Ishikawa (cell line): Measurements from ENCODE around the gene CDS1.

Experiments used
- CEBPB ChIP-seq: IDR thresholded peaks from 2 replicates; pipeline ENCODE4 v1.6.1; 2012
- CREB1 ChIP-seq: IDR thresholded peaks from 2 replicates; pipeline ENCODE4 v1.6.1; 2012; ENCODE audit warnings: low read depth
- EGR1 ChIP-seq: IDR thresholded peaks from 2 replicates; pipeline ENCODE4 v1.6.1; 2012
- EP300 ChIP-seq: IDR thresholded peaks from 2 replicates; pipeline ENCODE4 v1.6.1; 2012; ENCODE audit warnings: borderline replicate concordance
- FOXM1 ChIP-seq: IDR thresholded peaks from 2 replicates; pipeline ENCODE4 v1.6.1; 2012; ENCODE audit warnings: low read depth, borderline replicate concordance
- NFIC ChIP-seq: IDR thresholded peaks from 2 replicates; pipeline ENCODE4 v1.6.1; 2012
- RAD21 ChIP-seq: IDR thresholded peaks from 2 replicates; pipeline ENCODE4 v1.6.1; 2012; ENCODE audit warnings: low read depth
- REST ChIP-seq: IDR thresholded peaks from 2 replicates; pipeline ENCODE4 v1.6.1; 2012; ENCODE audit warnings: low read depth, mild to moderate bottlenecking
- TAF1 ChIP-seq: IDR thresholded peaks from 2 replicates; pipeline ENCODE4 v1.6.1; 2012; ENCODE audit warnings: low read depth, mild to moderate bottlenecking
- TCF12 ChIP-seq: IDR thresholded peaks from 2 replicates; pipeline ENCODE4 v1.6.1; 2012; ENCODE audit warnings: low read depth
- TEAD4 ChIP-seq: IDR thresholded peaks from 2 replicates; pipeline ENCODE4 v1.6.1; 2012
- YY1 ChIP-seq: IDR thresholded peaks from 2 replicates; pipeline ENCODE4 v1.6.1; 2012; ENCODE audit warnings: low read depth
- ZBTB7A ChIP-seq: IDR thresholded peaks from 2 replicates; pipeline ENCODE4 v1.6.1; 2012; ENCODE audit warnings: low read depth
- TF ChIP-seq, protein P1 (sequence below): IDR thresholded peaks from 2 replicates; pipeline ENCODE4 v1.6.1; 2012
- TF ChIP-seq, protein P2 (sequence below): IDR thresholded peaks from 2 replicates; pipeline ENCODE4 v1.6.1; 2012

Gene CDS1

GRCh38 chr4:84683064-84683850 is 100.3 kb downstream of the CDS1 start:
- TF ChIP-seq TAF1 (no peak), YY1 (no peak)
- TF ChIP-seq, protein P1, sequence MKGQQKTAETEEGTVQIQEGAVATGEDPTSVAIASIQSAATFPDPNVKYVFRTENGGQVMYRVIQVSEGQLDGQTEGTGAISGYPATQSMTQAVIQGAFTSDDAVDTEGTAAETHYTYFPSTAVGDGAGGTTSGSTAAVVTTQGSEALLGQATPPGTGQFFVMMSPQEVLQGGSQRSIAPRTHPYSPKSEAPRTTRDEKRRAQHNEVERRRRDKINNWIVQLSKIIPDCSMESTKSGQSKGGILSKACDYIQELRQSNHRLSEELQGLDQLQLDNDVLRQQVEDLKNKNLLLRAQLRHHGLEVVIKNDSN: no peak

DNA sequence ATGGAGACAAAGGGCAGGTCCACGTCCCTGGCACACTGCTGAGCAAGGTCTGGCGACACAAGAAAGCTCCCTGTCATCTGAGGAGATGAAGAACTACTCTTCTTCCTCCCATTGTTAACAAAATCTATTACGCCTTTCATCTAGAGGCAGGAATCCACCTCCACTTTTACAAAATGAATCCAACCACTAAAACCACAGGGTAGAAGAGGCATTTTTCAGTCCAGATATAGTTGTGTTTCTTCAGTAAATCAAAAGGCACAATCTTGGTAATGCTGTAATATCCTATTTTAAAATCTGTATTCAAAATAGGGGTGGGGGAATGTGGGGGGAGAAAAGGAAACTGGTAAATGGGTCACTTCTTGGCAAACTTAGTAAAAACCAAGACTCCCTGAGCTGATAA is 101.4 kb downstream of the CDS1 start:
- no peak for TF ChIP-seq CREB1
- TF ChIP-seq ZBTB7A: no peak
- no peak for TF ChIP-seq YY1
- TF ChIP-seq EGR1: no peak
- no peak for TF ChIP-seq TAF1
- TF ChIP-seq, protein P1: no peak
- no peak for TF ChIP-seq EP300
- no peak for TF ChIP-seq TEAD4
- TF ChIP-seq TCF12: no peak

DNA sequence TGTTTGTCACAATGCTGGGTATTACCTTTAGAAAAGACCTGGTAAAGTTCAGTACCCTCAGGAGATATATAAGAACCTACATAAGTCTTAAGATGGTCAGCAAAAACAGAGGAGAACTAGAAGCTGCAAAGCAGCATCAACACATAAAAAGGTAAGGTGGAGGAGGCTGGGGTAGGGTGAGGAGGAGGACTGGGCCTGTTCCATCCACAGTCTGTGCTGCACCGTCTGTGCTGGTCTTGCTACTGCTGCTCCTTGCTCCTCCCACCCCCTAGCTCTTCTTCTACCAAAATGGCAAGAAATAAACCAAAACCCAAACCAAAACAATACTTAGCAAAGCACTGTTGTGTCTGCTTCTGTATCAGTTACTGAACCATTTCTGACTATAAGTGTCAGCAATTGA is 102.2 kb downstream of the CDS1 start:
- TF ChIP-seq EGR1 (no peak), ZBTB7A (no peak), NFIC (no peak), TAF1 (no peak)
- TF ChIP-seq, protein P1: no peak

DNA sequence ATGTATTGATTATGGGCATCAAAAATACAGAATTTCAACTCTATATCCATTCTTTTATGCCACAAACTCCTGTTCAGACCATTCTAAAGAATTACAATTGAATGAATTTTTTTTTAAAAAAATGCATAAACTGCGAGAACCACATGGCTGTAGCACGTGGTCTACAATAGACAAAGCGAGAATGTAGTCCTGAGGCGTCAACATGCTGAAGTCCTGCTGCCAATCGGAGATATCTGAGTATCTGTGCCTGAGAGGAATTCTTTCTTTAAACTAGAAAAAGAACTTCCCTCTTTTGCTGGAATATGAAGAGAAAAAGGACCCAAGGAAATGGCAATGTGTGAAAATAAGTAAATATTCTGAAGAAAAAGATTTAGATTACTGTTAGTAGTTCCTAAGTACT is 105.7 kb downstream of the CDS1 start:
- no peak for TF ChIP-seq YY1
- TF ChIP-seq CEBPB: no peak
- no peak for TF ChIP-seq FOXM1
- TF ChIP-seq EP300: no peak
- TF ChIP-seq TAF1: no peak
- TF ChIP-seq CREB1: no peak
- TF ChIP-seq TCF12: no peak
- TF ChIP-seq EGR1: no peak
- TF ChIP-seq, protein P2, sequence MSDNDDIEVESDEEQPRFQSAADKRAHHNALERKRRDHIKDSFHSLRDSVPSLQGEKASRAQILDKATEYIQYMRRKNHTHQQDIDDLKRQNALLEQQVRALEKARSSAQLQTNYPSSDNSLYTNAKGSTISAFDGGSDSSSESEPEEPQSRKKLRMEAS: no peak

- TF ChIP-seq NFIC (no peak), EGR1 (no peak), RAD21 (no peak), TCF12 (no peak), REST (no peak), YY1 (no peak), TEAD4 (no peak), EP300 (no peak), ZBTB7A (no peak)
- TF ChIP-seq, protein P2: no peak
These were observed 106.3 kb downstream of the CDS1 start for GRCh38 chr4:84689197-84689596.

DNA sequence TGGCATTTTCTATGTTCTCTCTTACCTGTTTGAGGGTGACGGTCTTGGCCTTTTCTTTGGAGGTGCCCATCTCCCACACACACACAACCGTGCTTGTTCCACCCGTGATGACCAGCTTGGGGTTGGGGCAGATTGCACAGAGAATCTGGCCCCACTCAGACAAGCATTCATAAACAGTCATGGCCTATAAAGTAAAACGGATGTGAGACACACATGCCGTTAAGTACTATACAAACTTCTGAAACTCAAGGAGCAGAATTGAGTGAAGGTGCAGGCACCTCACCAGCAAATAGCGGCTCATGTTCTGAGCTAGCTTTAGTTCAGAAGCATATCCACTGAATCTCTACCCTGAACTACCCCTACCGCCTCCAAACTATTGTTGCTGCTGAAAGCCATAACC is 107.6 kb downstream of the CDS1 start:
- TF ChIP-seq TEAD4 (no peak), RAD21 (no peak), TAF1 (no peak), YY1 (no peak), EGR1 (no peak), TCF12 (no peak), FOXM1 (no peak), REST (no peak), EP300 (no peak), CEBPB (no peak), ZBTB7A (no peak), CREB1 (no peak), NFIC (no peak)
- TF ChIP-seq, protein P1: no peak
- TF ChIP-seq, protein P2: no peak
